ENCODE measurements around the gene MAP2K5. TPM values are rescaled to one million over a fixed set of nuclear protein-coding genes. Genes with fewer than 3 reads are reported as not detected.

The MAP2K5 gene
- total RNA-seq, 1 experiment from 2014 or later = 15.0 TPM

GRCh38 chr15:67840749-67841512 is 298.4 kb downstream of the MAP2K5 start:
- Histone ChIP-seq H3K27ac (ENCODE audit: insufficient read length, low read depth, low read length) (no peak overlapping the region), H2AFZ (ENCODE audit: low read length) (no peak overlapping the region), H3K4ac (ENCODE audit: low read depth, low read length) (no peak overlapping the region), H3K56ac (ENCODE audit: insufficient read length, low read depth, low read length) (no peak overlapping the region), H4K91ac (ENCODE audit: insufficient read length, low read depth, low read length) (no peak overlapping the region), H3K4me2 (ENCODE audit: insufficient read depth, insufficient read length, low read length) (peak overlapping the region; percentile 90), H3K9ac (ENCODE audit: extremely low read depth, insufficient read length, low read length) (peak overlapping the region; percentile 45), H3K23ac (ENCODE audit: insufficient read length, low read depth, low read length) (no peak overlapping the region), H3T11ph (ENCODE audit: low read length) (no peak overlapping the region), H3K23me2 (ENCODE audit: insufficient read length, low read depth, low read length, poor library complexity, severe bottlenecking) (peaks cover 12% of the 10 kb centered on the region), H2BK120ac (ENCODE audit: low read depth, low read length, poor library complexity, severe bottlenecking) (no peak overlapping the region), H4K8ac (replicated peaks; ENCODE audit: insufficient read length, low read depth, low read length) (no peak overlapping the region), H3K79me2 (ENCODE audit: insufficient read depth, low read length) (no peaks in the 10 kb centered on the region), H3K18ac (ENCODE audit: insufficient read length, low read depth, low read length) (peak overlapping the region; percentile 18), H3K9me3 (ENCODE audit: control insufficient read depth, low read depth, low read length) (no peaks in the 10 kb centered on the region), H2AK5ac (ENCODE audit: insufficient read length, low read length) (no peak overlapping the region), H3K4me1 (ENCODE audit: insufficient read depth, low read length) (no peaks in the 10 kb centered on the region; the same call in 1 of the 2 replicates), H2BK15ac (ENCODE audit: low read depth, low read length) (no peak overlapping the region), H4K20me1 (ENCODE audit: control insufficient read depth, insufficient read depth, insufficient read length) (no peaks in the 10 kb centered on the region), H2BK20ac (ENCODE audit: low read depth, low read length, poor library complexity, severe bottlenecking) (no peak overlapping the region), H2BK5ac (ENCODE audit: insufficient read length, low read length) (no peak overlapping the region), H3K14ac (ENCODE audit: insufficient read depth, low read length) (no peak overlapping the region), H4K5ac (ENCODE audit: insufficient read length, low read depth, low read length) (no peak overlapping the region), H3K79me1 (ENCODE audit: insufficient read depth, low read depth, low read length, poor library complexity, severe bottlenecking) (no peaks in the 10 kb centered on the region), H2BK12ac (ENCODE audit: insufficient read length, low read depth, low read length) (no peak overlapping the region), H3K27me3 (ENCODE audit: insufficient read depth, low read length) (peaks cover 21% of the 10 kb centered on the region; the same call in 1 of the 2 replicates)
- no CpG with 5 or more reads among the region's 17 CpGs for WGBS (ENCODE audit: extremely low coverage, insufficient read length, low lambda C conversion rate)
- Mint-ChIP-seq H3K4me1 (peaks cover 56 to 57% of the 10 kb centered on the region in 2 experiments), H3K27me3 (ENCODE audit: low read depth) (peaks cover 53% of the 10 kb centered on the region), H3K4me3 (peak overlapping the region; percentile 94 to 96), H3K36me3 (ENCODE audit: insufficient read depth in 1 of 3, low read depth in 3 of 3) (no peaks in the 10 kb centered on the region), H3K9me3 (peaks cover 4% of the 10 kb centered on the region in 2 experiments; a peak in 4 of 5 replicates), H3K27ac (no peak overlapping the region; a peak in 2 of 7 replicates)
- no peak for DNase-seq
- no peak for TF ChIP-seq CTCF (conservative IDR thresholded peaks at IDR 0.05)
